Measurements from ENCODE around the gene COPG2. TPM values are rescaled to one million over a fixed set of nuclear protein-coding genes. Genes with fewer than 3 reads are reported as not detected.

COPG2 gene
- total RNA-seq, 2 experiments from 2014 or later: 11.2 to 12.0 TPM

DNA sequence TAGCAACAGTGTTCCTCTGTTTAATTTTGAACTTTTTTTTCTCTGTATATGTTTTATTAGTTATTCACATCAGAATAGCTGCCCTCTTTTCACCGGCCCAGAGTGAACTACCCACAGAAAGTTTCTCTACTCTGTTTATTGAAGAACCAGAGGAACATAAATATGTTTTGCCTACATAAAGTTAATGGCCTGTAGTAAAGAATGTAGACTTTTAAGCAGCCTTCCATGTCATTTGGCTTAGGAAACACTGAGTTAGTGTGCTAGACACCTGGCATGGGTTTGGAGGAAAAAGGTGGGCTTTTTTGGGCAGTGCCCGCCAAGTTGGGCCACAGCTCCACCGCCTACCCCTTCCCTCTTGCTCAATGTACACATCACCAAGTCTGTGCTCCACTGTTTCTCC, 185.5 kb downstream of the COPG2 start:
- Mint-ChIP-seq H3K27ac (no peak overlapping the region), H3K36me3 (ENCODE audit: low read depth) (no peaks in the 10 kb centered on the region), H3K9me3 (peaks cover 2% of the 10 kb centered on the region), H3K4me3 (no peak overlapping the region), H3K27me3 (peaks cover 53% of the 10 kb centered on the region), H3K4me1 (peaks cover 24% of the 10 kb centered on the region)
- no peak for DNase-seq
- ChIA-PET POLR2A (no interaction called here), CTCF (no interaction called here)

GRCh38 chr7:130481898-130482297, 186.7 kb downstream of the COPG2 start:
- Mint-ChIP-seq H3K9me3 (peaks cover 2% of the 10 kb centered on the region), H3K36me3 (ENCODE audit: low read depth) (no peaks in the 10 kb centered on the region), H3K4me1 (peaks cover 20% of the 10 kb centered on the region), H3K27me3 (peaks cover 49% of the 10 kb centered on the region), H3K27ac (no peak overlapping the region), H3K4me3 (no peak overlapping the region)
- CTCF ChIA-PET: no interaction called here
- no peak for DNase-seq
- POLR2A ChIA-PET: no interaction called here

GRCh38 chr7:130479716-130480400, 188.7 kb downstream of the COPG2 start:
- Mint-ChIP-seq H3K36me3 (ENCODE audit: low read depth) (no peaks in the 10 kb centered on the region), H3K27me3 (peaks cover 35% of the 10 kb centered on the region), H3K27ac (no peak overlapping the region), H3K4me3 (no peak overlapping the region), H3K9me3 (peaks cover 2% of the 10 kb centered on the region), H3K4me1 (peaks cover 2% of the 10 kb centered on the region)
- POLR2A ChIA-PET: no interaction called here
- no peak for DNase-seq
- CTCF ChIA-PET: no interaction called here

DNA sequence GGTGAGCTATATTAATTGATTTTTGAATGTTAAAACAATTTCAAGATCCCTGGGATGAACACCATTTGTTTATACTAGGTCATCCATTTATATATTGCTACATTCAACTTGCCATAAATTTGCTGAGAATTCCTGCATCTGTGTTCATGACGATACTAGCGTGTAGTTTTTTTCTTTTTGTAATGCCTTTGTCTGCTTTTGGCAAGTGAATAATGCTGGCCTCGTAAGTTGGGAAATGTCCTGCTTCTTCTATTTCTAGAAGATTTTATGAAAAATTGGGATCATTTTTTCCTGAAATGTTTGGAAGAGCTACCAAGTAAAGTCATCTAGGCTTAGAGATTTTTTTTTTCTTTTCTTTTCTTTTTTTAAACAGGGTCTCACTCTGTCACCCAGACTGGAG, 189.6 kb downstream of the COPG2 start:
- Mint-ChIP-seq H3K4me3 (no peak overlapping the region), H3K4me1 (no peaks in the 10 kb centered on the region), H3K27me3 (peaks cover 31% of the 10 kb centered on the region), H3K9me3 (peaks cover 2% of the 10 kb centered on the region), H3K36me3 (ENCODE audit: low read depth) (no peaks in the 10 kb centered on the region), H3K27ac (no peak overlapping the region)
- ChIA-PET CTCF (no interaction called here), POLR2A (no interaction called here)
- no peak for DNase-seq

DNA sequence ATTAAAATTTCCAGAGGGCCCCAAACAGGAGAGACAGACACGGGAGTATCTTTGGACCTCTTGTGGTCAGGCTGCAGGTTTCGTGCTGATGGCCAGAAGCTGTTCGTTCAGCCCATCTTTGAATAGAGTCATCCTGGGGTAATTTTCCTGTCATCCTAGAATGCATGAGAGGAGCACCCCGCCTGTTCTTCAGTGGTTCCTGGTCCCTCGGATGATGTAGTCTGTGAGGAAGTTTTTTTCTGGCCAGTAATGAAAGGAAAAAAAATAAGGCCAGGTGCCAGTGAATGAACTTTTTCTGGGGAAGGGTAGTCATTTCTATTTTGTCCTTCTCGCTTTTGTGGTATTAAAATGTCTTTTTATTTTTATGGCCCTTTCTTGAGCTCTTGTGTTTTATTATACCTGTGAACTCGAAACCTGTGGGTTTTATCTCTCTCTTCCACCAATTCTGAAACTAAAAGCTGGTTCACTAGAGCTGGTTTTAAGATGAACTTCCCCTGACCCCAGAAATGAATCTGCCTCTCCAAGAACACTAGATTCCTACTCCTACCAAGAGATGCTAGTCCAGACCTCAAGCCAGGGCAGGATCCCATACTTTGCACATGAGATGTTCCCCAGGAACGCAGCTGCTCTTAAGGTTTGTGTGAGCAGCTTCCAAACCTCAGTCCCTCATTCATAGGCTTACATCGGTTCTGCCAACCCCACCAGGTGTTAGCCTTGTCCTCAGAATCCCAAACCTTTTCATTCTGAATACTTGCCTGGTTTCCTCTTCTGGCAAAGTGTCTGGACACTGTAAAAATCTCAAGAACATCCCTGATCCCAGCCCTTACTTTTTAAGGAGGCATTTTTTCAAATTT, 192.0 kb downstream of the COPG2 start:
- no peak for DNase-seq
- ChIA-PET POLR2A (no interaction called here), CTCF (no interaction called here)
- Mint-ChIP-seq H3K9me3 (peaks cover 2% of the 10 kb centered on the region), H3K36me3 (ENCODE audit: low read depth) (no peaks in the 10 kb centered on the region), H3K27me3 (peaks cover 20% of the 10 kb centered on the region), H3K4me3 (no peak overlapping the region), H3K27ac (no peak overlapping the region), H3K4me1 (no peaks in the 10 kb centered on the region)

- H3K27me3 Mint-ChIP-seq: peaks cover 20% of the 10 kb centered on the region
- no peak overlapping the region for H3K4me3 Mint-ChIP-seq
- no peaks in the 10 kb centered on the region for H3K36me3 Mint-ChIP-seq (ENCODE audit: low read depth)
- H3K27ac Mint-ChIP-seq: no peak overlapping the region
- CTCF ChIA-PET: no interaction called here
- no peak for DNase-seq
- POLR2A ChIA-PET: no interaction called here
- peaks cover 2% of the 10 kb centered on the region for H3K9me3 Mint-ChIP-seq
- H3K4me1 Mint-ChIP-seq: no peaks in the 10 kb centered on the region
Observed at GRCh38 chr7:130475776-130476175, 192.8 kb downstream of the COPG2 start.

DNA sequence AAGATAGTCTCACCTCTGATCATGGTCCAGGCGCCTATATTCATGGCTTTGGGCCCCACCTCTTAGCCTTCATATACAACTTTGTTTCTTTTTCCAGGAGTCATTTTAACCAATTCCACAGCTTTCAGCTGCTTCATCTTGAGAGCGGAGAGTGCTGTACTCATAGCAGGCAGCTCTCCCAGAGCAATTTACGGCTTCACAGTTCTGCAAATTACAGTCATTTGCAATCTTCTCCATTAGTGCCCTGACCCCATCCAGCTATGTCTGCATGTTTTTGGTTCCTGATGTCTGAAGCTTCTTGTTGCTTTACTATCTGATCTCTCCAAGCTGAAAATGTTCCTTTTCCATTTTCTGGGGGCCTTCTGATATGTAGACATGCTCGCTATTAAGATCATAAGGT, 194.7 kb downstream of the COPG2 start:
- DNase-seq: no peak
- peaks cover 17% of the 10 kb centered on the region for H3K27me3 Mint-ChIP-seq
- H3K4me1 Mint-ChIP-seq: no peaks in the 10 kb centered on the region
- H3K4me3 Mint-ChIP-seq: no peak overlapping the region
- H3K27ac Mint-ChIP-seq: no peak overlapping the region
- no peaks in the 10 kb centered on the region for H3K9me3 Mint-ChIP-seq
- H3K36me3 Mint-ChIP-seq (ENCODE audit: low read depth): no peaks in the 10 kb centered on the region
- ChIA-PET CTCF (interaction anchor here (1.1 kb wide), 1 partner anchor 10 kb away, joined by 3 read pairs; no protein-coding TSS in a partner anchor), POLR2A (no interaction called here)

GRCh38 chr7:130473289-130473688, 195.3 kb downstream of the COPG2 start:
- Mint-ChIP-seq H3K4me1 (no peaks in the 10 kb centered on the region), H3K27me3 (peaks cover 15% of the 10 kb centered on the region), H3K36me3 (ENCODE audit: low read depth) (no peaks in the 10 kb centered on the region), H3K27ac (no peak overlapping the region), H3K4me3 (no peak overlapping the region), H3K9me3 (no peaks in the 10 kb centered on the region)
- no peak for DNase-seq
- ChIA-PET CTCF (interaction anchor here (1.1 kb wide), 1 partner anchor 11 kb away, joined by 3 read pairs; no protein-coding TSS in a partner anchor), POLR2A (no interaction called here)

GRCh38 chr7:130471974-130472373, 196.6 kb downstream of the COPG2 start:
- Mint-ChIP-seq H3K4me3 (no peak overlapping the region), H3K9me3 (no peaks in the 10 kb centered on the region), H3K27ac (no peak overlapping the region), H3K27me3 (peaks cover 16% of the 10 kb centered on the region), H3K36me3 (ENCODE audit: low read depth) (no peaks in the 10 kb centered on the region), H3K4me1 (no peaks in the 10 kb centered on the region)
- no peak for DNase-seq
- ChIA-PET CTCF (no interaction called here), POLR2A (no interaction called here)

GRCh38 chr7:130468612-130469011, 199.9 kb downstream of the COPG2 start:
- no peaks in the 10 kb centered on the region for H3K36me3 Mint-ChIP-seq (ENCODE audit: low read depth)
- peaks cover 16% of the 10 kb centered on the region for H3K27me3 Mint-ChIP-seq

DNA sequence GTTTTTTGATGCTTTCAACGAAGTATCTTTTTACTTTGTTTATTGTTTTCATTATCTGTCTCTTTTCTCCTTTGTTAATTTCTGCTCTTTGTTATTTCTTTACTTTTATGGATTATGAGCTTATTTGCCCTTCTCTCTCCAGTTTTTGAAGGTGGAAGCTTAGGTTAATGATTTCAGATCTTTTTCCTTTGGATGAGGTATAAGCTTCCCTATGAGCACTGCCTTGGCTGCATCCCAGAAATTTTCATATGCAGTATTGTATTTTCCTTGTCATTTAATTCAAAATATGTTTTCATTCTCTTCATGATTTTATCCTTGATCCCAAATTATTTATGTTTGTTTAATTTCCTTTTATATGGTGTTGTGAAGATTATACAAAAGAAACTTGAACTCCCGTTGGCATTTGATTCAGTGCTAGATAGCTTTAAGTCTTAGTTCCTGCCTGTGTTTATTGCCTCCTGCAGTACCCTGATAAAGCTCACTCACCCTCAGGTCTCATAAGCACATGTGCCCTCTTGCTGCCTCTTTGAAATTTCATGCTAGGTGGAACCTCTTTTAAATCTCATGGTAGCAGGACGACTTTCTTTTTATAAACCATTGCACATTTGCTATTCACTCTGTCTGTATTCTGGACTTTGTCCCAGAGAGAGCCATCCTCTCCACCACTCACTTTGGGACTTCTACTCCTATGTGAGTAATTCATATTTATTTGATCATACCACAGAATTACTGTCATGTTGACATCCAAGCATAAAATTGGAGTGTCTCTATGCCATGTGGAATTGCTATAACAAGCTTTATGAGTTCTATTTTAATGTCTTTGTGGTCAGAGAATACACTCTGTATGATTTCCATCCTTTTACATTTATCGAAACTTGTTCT, 204.8 kb downstream of the COPG2 start:
- no peak overlapping the region for H3K27ac Mint-ChIP-seq
- H3K27me3 Mint-ChIP-seq: peaks cover 11% of the 10 kb centered on the region
- no peak overlapping the region for H3K4me3 Mint-ChIP-seq
- ChIA-PET CTCF (no interaction called here), POLR2A (no interaction called here)
- peaks cover 2% of the 10 kb centered on the region for H3K4me1 Mint-ChIP-seq
- H3K9me3 Mint-ChIP-seq: peaks cover 12% of the 10 kb centered on the region
- peaks cover 5% of the 10 kb centered on the region for H3K36me3 Mint-ChIP-seq (ENCODE audit: low read depth)
- DNase-seq: no peak

More at GRCh38 chr7:130468612-130469011, 199.9 kb downstream of the COPG2 start:
- Mint-ChIP-seq H3K4me1 (no peaks in the 10 kb centered on the region), H3K4me3 (no peak overlapping the region), H3K27ac (no peak overlapping the region), H3K9me3 (no peaks in the 10 kb centered on the region)
- POLR2A ChIA-PET: no interaction called here
- CTCF ChIA-PET: no interaction called here
- no peak for DNase-seq

DNA sequence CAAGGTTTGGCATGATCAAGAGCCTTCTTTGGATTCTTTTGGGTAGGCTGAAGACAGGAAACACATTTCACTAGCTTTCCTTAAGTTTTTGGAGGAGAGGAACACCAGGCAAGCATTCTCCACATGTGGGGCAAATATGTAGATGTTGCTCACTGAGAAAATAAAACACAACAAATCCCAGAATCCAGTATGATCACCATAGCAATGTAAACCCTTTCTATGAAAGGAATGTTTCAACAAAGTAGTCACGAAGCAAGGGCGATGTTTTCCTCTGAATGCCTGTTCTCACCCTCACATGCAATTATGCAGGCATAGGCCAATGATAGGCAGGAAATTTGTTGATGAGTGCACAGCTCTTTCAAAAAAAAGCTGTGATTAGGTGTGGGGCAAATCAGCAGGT, 207.3 kb downstream of the COPG2 start:
- POLR2A ChIA-PET: no interaction called here
- no peak for DNase-seq
- Mint-ChIP-seq H3K4me3 (no peak overlapping the region), H3K27ac (no peak overlapping the region), H3K4me1 (peaks cover 7% of the 10 kb centered on the region), H3K36me3 (ENCODE audit: low read depth) (peaks cover 5% of the 10 kb centered on the region), H3K9me3 (peaks cover 12% of the 10 kb centered on the region), H3K27me3 (peaks cover 8% of the 10 kb centered on the region)
- CTCF ChIA-PET: no interaction called here

GRCh38 chr7:130458257-130458656, 210.3 kb downstream of the COPG2 start:
- Mint-ChIP-seq H3K9me3 (peaks cover 12% of the 10 kb centered on the region), H3K27me3 (peaks cover 6% of the 10 kb centered on the region), H3K4me1 (peaks cover 8% of the 10 kb centered on the region), H3K27ac (no peak overlapping the region), H3K36me3 (ENCODE audit: low read depth) (peaks cover 5% of the 10 kb centered on the region), H3K4me3 (no peak overlapping the region)
- ChIA-PET CTCF (no interaction called here), POLR2A (no interaction called here)
- no peak for DNase-seq

Measured in activated CD4-positive, alpha-beta memory T cell treated with anti-CD3 and anti-CD28 coated beads, Interleukin-2, amount 10 ng/mL, durations not matched to agents 7 days and 5 days (primary cell).